PC-9 (cell line): ENCODE results near the gene UBE4A.

Source experiments
- CTCF ChIP-seq: fragments of 200-600 bp; sonication (generic); conservative IDR thresholded peaks from 2 replicates; pipeline ENCODE4 v1.6.1; 2017; ENCODE audit warnings: mixed run types, antibody characterized with exemption, mild to moderate bottlenecking, moderate library complexity
- EZH2 ChIP-seq: fragments of 200-600 bp; sonication (generic); IDR thresholded peaks from 2 replicates; pipeline ENCODE4 v1.8.0; 2017; ENCODE audit warnings: antibody characterized with exemption, low read depth

DNA sequence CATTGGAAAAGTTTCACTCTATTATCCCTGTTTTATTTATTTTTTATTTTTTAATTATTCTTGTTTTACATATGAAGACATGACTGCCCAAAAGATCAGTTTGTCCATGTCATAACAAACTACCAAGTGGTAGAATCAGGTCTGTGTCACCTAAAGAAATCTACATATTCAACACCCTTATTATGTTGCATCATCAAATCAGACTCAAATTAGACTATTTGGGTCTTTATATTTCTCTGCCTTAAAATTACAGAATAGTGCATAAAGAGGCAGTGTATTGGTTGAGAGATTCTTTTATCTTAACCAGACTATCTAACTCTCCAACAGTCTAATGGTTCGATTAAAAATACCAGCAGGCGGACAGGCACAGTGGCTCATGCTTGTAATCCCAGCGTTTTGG, 23.6 kb downstream of the UBE4A start:
- no peak for TF ChIP-seq CTCF
- no peak for TF ChIP-seq EZH2
